Vagina (tissue), 2 donors: ENCODE results near the gene WWOX.

ENCODE experiments used
- CTCF ChIP-seq, 3 experiments: fragments of 450-650 bp in 2 of 3; fragments of 200-600 bp in 1 of 3; sonication (generic) in 1 of 3; IDR thresholded peaks; one replicate each; pipeline ENCODE4 v1.5.1; 2017 to 2019; ENCODE audit warnings: antibody characterized with exemption in 3 of 3, mild to moderate bottlenecking in 2 of 3, moderate library complexity in 2 of 3
- POLR2A ChIP-seq, 2 donors: fragments of 450-650 bp; IDR thresholded peaks; one replicate each; pipeline ENCODE4 v1.6.1; 2017; ENCODE audit warnings: antibody characterized with exemption in 2 of 2, mild to moderate bottlenecking in 2 of 2, moderate library complexity in 2 of 2
- POLR2AphosphoS5 ChIP-seq, 2 donors: sonication (generic); formaldehyde crosslinking; IDR thresholded peaks; one replicate each; pipeline ENCODE4 v1.9.0; 2017; ENCODE audit warnings: antibody characterized with exemption in 2 of 2, mild to moderate bottlenecking in 2 of 2, low read depth in 1 of 2; ENCODE audit not compliant: insufficient read depth in 1 of 2

GRCh38 chr16:78372277-78372676 is 272.8 kb downstream of the WWOX start:
- TF ChIP-seq CTCF (IDR thresholded peaks at IDR 0.05) (no peak), POLR2A (IDR thresholded peaks at IDR 0.05) (no peak), POLR2AphosphoS5 (IDR thresholded peaks at IDR 0.05; ENCODE audit: insufficient read depth in 1 of 2, low read depth in 1 of 2) (no peak)
